Subcutaneous adipose tissue (tissue), 4 donors: ENCODE data around the gene SLC29A1. TPM values are rescaled to one million over a fixed set of nuclear protein-coding genes. Genes with fewer than 3 reads are reported as not detected.

Experiments used
- CTCF ChIP-seq: fragments of 450-650 bp; IDR thresholded peaks from one replicate; pipeline ENCODE4 v1.5.1; 2016; ENCODE audit warnings: low read depth, mild to moderate bottlenecking, control low read depth, antibody characterized with exemption, moderate library complexity
- total RNA-seq, 4 donors: library from RNA; depleted of rRNA; stranded (reverse); fragments of >200 nt; gene quantifications; one replicate each; pipeline ENCODE4 v1.1.0, GENCODE V29; 2016

Gene SLC29A1
- 100 to 1,000 TPM in 2 of 4 donors, 10 to 100 TPM in 2; 86.3 to 150 (median 113) TPM for total RNA-seq

GRCh38 chr6:44223319-44224028 is at the start of gene SLC29A1:
Gene SLC29A1 (plus strand): TSS chr6:44223595. CDS start chr6:44227314, 3,719 bp downstream.
- TF ChIP-seq CTCF = no peak

DNA sequence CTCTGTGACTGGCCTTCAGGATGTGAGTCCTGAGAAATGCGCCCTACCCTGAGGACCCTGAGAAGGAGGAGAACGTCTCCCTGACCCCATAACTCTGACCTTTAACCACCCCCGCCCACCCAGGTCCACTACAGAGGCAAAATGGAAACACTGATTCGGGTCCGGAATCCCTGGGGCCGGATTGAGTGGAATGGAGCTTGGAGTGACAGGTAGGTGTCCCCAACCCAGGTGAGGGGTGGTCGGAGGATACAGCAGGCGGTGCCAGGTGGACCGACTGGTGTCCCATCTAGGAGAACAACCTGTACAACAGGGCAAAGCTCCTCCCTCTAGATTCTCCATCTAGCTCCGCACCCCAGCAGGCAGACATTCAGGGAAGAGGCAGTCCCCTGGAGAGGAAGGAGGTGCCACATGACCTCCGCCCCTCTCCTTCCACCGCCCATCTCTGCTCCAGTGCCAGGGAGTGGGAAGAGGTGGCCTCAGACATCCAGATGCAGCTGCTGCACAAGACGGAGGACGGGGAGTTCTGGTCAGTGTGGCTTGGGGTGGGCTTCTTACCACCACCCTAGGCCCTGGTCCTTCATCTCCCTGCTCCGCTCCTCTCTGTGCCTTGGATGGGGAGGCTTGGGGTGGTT is 47.1 kb upstream of the SLC29A1 start:
- TF ChIP-seq CTCF = no peak

- no peak for TF ChIP-seq CTCF
Measured at GRCh38 chr6:44176762-44177509, 46.5 kb upstream of the SLC29A1 start.

- no peak for TF ChIP-seq CTCF
Measured at GRCh38 chr6:44177691-44178423, 45.5 kb upstream of the SLC29A1 start.

GRCh38 chr6:44178424-44179071 is 44.8 kb upstream of the SLC29A1 start:
- no peak for TF ChIP-seq CTCF

- no peak for TF ChIP-seq CTCF
Measured at GRCh38 chr6:44179072-44179536, 44.3 kb upstream of the SLC29A1 start.
